K562 (cell line): ENCODE data around the gene EAF1. TPM values are rescaled to one million over a fixed set of nuclear protein-coding genes. Genes with fewer than 3 reads are reported as not detected.
"Not testable (repeated sequence)": the region's sequence is repeated elsewhere in the genome, so short reads cannot be mapped to it uniquely, and the experiment has no call there.

Source experiments
- ATAC-seq: fragments of 200-7000 bp; cut with Tn5 transposase; 3 replicates; pipeline ENCODE4 v1.9.1; 2020; ENCODE audit warnings: moderate library complexity
- BruUV-seq: library from RNA; stranded (reverse); fragments of 400-500 nt; replicated peaks from 2 replicates; lab custom pipeline; 2021; lab: Mats Ljungman, UMichigan
- CTCF ChIA-PET: fragments of 300-600 bp; formaldehyde crosslinking; extraction: SDS; loops from one replicate; lab custom pipeline; 2021; ENCODE audit warnings: low intra/inter-chr PET ratio; lab: Yijun Ruan, JAX
- POLR2A ChIA-PET: fragments of 300-600, 350-650 bp; sonication (Branson Sonifier 250); formaldehyde crosslinking; extraction: SDS; loops from one replicate; lab custom pipeline; 2021; ENCODE audit warnings: antibody characterized with exemption, inconsistent platforms; lab: Yijun Ruan, JAX
- DNase-seq, 4 experiments: peaks; one replicate each; pipeline versions ENCODE4 v3.0.0 to v3.0.0-alpha.2; 2011 to 2018; ENCODE audit warnings: low spot score in 3 of 4, mixed read lengths in 3 of 4; ENCODE audit errors: extremely low read depth in 1 of 4
- FAIRE-seq: peaks from 2 replicates; lab custom pipeline; 2011; peaks lifted over from hg19 to GRCh38; lab: Jason Lieb, UNC
- H2AFZ ChIP-seq: 2 replicates; pipeline ENCODE4 v1.6.0; 2011; ENCODE audit warnings: low read depth, low read length, control low read depth, inconsistent platforms
- H3K27ac ChIP-seq: fragments of 200-600 bp; 3 replicates; pipeline ENCODE4 v1.8.0; 2011; ENCODE audit warnings: low read depth, mild to moderate bottlenecking, control low read depth, inconsistent platforms, low read length, moderate library complexity, mixed read lengths; ENCODE audit errors: extremely low read depth
- H3K27me3 ChIP-seq, 2 experiments: fragments of 300-600 bp in 1 of 2; 2 replicates in 1 of 2; 3 replicates in 1 of 2; pipeline versions ENCODE4 v1.6.0 to v1.8.0; 2011; ENCODE audit warnings: inconsistent platforms in 2 of 2, low read length in 2 of 2, mild to moderate bottlenecking in 1 of 2, mixed read lengths in 1 of 2, moderate library complexity in 1 of 2; ENCODE audit not compliant: control insufficient read depth in 2 of 2, insufficient read depth in 2 of 2
- H3K36me3 ChIP-seq: fragments of 300-600 bp; 3 replicates; pipeline ENCODE4 v1.8.0; 2011; ENCODE audit warnings: mild to moderate bottlenecking, low read length, inconsistent platforms; ENCODE audit not compliant: control insufficient read depth, insufficient read depth
- H3K4me1 ChIP-seq, 2 experiments: fragments of 200-600 bp in 1 of 2; replicated peaks in 1 of 2; 2 replicates in 1 of 2; 3 replicates in 1 of 2; pipeline versions ENCODE4 v1.5.1 to v1.8.0; 2011; ENCODE audit warnings: inconsistent platforms in 2 of 2, low read length in 2 of 2, mild to moderate bottlenecking in 1 of 2, mixed read lengths in 1 of 2, moderate library complexity in 1 of 2; ENCODE audit not compliant: control insufficient read depth in 2 of 2, insufficient read depth in 2 of 2
- H3K4me2 ChIP-seq: 2 replicates; pipeline ENCODE4 v1.6.1; 2011; ENCODE audit warnings: low read length, control low read depth, inconsistent platforms, mixed read lengths; ENCODE audit not compliant: insufficient read depth
- H3K4me3 ChIP-seq: fragments of 200-600 bp; sonication (generic), shearing (Covaris generic); 2 replicates; pipeline ENCODE4 v1.5.1; 2016; ENCODE audit warnings: control low read depth, inconsistent platforms
- H3K79me2 ChIP-seq: fragments of 200-600 bp; 3 replicates; pipeline ENCODE4 v1.8.0; 2011; ENCODE audit warnings: low read length, inconsistent platforms; ENCODE audit not compliant: control insufficient read depth, insufficient read depth
- H3K9ac ChIP-seq, 2 experiments: 2 replicates each; pipeline versions ENCODE4 v1.6.0 to v1.6.1; 2011; ENCODE audit warnings: low read depth in 2 of 2, low read length in 2 of 2, control low read depth in 1 of 2, inconsistent platforms in 1 of 2, mild to moderate bottlenecking in 1 of 2, mixed read lengths in 1 of 2; ENCODE audit not compliant: insufficient read depth in 1 of 2
- H3K9me1 ChIP-seq: one replicate; pipeline ENCODE4 v1.6.0; 2011; ENCODE audit warnings: inconsistent platforms, mild to moderate bottlenecking, low read length, moderate library complexity; ENCODE audit not compliant: control insufficient read depth, insufficient read depth
- H3K9me3 ChIP-seq: replicated peaks from 2 replicates; pipeline ENCODE4 v1.5.1; 2011; ENCODE audit warnings: low read depth, low read length, inconsistent platforms; ENCODE audit not compliant: control insufficient read depth, insufficient read depth
- H4K20me1 ChIP-seq: replicated peaks from 2 replicates; pipeline ENCODE4 v1.6.1; 2011; ENCODE audit warnings: low read length, inconsistent platforms, mixed read lengths; ENCODE audit not compliant: control insufficient read depth, insufficient read depth
- MEIS2 ChIP-seq: fragments of 450-650 bp; IDR thresholded peaks from 2 replicates; pipeline ENCODE4 v1.6.1; 2014; ENCODE audit warnings: mild to moderate bottlenecking; ENCODE audit not compliant: partially characterized antibody
- SPI1 ChIP-seq: IDR thresholded peaks from 2 replicates; pipeline ENCODE4 v1.6.1; 2011; ENCODE audit warnings: low read depth, low read length, control low read depth, borderline replicate concordance
- WGBS: fragments of 100-300 bp; shearing (Covaris generic); methylation state at CpG from one replicate; pipeline ENCODE4 v1.1.6; 2016; ENCODE audit warnings: low coverage, mixed read lengths; ENCODE audit not compliant: insufficient coverage; ENCODE audit errors: missing lambda C conversion rate; 5-methylcytosine and 5-hydroxymethylcytosine counted together
- in situ Hi-C: fragments of 300-500 bp; cut with MboI; formaldehyde crosslinking; loops from 4 replicates; pipeline ENCODE4 v1.15.0; 2018; ENCODE audit warnings: inconsistent platforms, mixed read lengths
- intact Hi-C: fragments of 100-400 bp; cut with micrococcal nuclease; formaldehyde crosslinking; loops from 2 replicates; pipeline ENCODE4 v1.14.2; 2022
- polyA plus RNA-seq, 8 experiments: library from polyadenylated mRNA; depleted of rRNA in 4 of 8; stranded (reverse) in 5 of 8; unstranded in 3 of 8; fragments of >200 nt; fragmentation: Nextera tagmentation in 2 of 8; fragmentation: Illumina TruSeq in 1 of 8; extraction: Ambion mirVana in 2 of 8; extraction: Trizol in 1 of 8; gene quantifications; 2 replicates each; pipeline versions ENCODE4 v1.2.1 to v1.2.3, GENCODE V29; 2011 to 2014; ENCODE audit warnings: inconsistent platforms in 1 of 8, missing spikeins in 1 of 8
- total RNA-seq, 7 experiments: library from RNA; depleted of rRNA in 6 of 7; stranded (reverse); fragments of >200 nt in 6 of 7; fragmentation: Illumina TruSeq in 2 of 7; extraction: Trizol in 2 of 7; gene quantifications; 2 replicates each; pipeline versions ENCODE4 v1.2.1 to v1.2.3, GENCODE V29; 2011 to 2021; ENCODE audit warnings: low replicate concordance in 1 of 7
- TF ChIP-seq, protein P1 (sequence below), 2 experiments: IDR thresholded peaks in 1 of 2; conservative IDR thresholded peaks in 1 of 2; 2 replicates each; pipeline ENCODE4 v1.6.1; 2016; ENCODE audit warnings: low read depth in 2 of 2, mild to moderate bottlenecking in 1 of 2, missing compliant biosample characterization in 1 of 2, missing genetic modification characterization in 1 of 2, moderate library complexity in 1 of 2

The EAF1 gene
- total and polyA plus RNA-seq, 9 of the 15 experiments (the other 6 are each of a cell fraction or from before 2014, with no cell fraction given), result 7.0 to 26.8 (median 20.4) TPM

DNA sequence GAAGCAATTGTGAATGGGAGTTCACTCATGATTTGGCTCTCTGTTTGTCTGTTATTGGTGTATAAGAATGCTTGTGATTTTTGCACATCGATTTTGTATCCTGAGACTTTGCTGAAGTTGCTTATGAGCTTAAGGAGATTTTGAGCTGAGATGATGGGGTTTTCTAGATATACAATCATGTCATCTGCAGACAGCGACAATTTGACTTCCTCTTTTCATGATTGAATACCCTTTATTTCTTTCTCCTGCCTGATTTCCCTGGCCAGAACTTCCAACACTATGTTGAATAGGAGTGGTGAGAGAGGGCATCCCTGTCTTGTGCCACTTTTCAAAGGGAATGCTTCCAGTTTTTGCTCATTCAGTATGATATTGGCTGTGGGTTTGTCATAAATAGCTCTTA lies 34.1 kb upstream of the EAF1 start:
- POLR2A ChIA-PET, H3K79me2 ChIP-seq, H3K9me3 ChIP-seq, intact Hi-C loops, H3K27me3 ChIP-seq, H3K4me2 ChIP-seq, H3K4me1 ChIP-seq, H2AFZ ChIP-seq, DNase-seq, H3K36me3 ChIP-seq, CTCF ChIA-PET, in situ Hi-C loops, H3K9me1 ChIP-seq, H3K9ac ChIP-seq, BruUV-seq, FAIRE-seq, H4K20me1 ChIP-seq, ATAC-seq, H3K27ac ChIP-seq, H3K4me3 ChIP-seq: not testable (repeated sequence)
- TF ChIP-seq, protein P1, sequence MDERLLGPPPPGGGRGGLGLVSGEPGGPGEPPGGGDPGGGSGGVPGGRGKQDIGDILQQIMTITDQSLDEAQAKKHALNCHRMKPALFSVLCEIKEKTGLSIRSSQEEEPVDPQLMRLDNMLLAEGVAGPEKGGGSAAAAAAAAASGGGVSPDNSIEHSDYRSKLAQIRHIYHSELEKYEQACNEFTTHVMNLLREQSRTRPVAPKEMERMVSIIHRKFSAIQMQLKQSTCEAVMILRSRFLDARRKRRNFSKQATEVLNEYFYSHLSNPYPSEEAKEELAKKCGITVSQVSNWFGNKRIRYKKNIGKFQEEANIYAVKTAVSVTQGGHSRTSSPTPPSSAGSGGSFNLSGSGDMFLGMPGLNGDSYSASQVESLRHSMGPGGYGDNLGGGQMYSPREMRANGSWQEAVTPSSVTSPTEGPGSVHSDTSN (CRISPR knock-in tag; IDR thresholded peaks at IDR 0.05; ENCODE audit: low read depth), result not testable (repeated sequence)
- TF ChIP-seq, protein P1 (tag; conservative IDR thresholded peaks at IDR 0.05; ENCODE audit: low read depth), result peak; percentile 35; the same call in 1 of the 2 replicates
- TF ChIP-seq SPI1 (peak; percentile 51; the same call in 1 of the 2 replicates), MEIS2 (peak; percentile 26)
- 0% methylated on average over 2 of the region's 2 CpGs for WGBS
